AG09309 (cell line): ENCODE measurements around the gene TMEM236.

Experiments
- DNase-seq: peaks from one replicate; pipeline ENCODE4 v3.0.0-alpha.2; 2010; ENCODE audit warnings: low read depth
- H3K4me3 ChIP-seq: 2 replicates; pipeline ENCODE4 v1.5.1; 2011; ENCODE audit warnings: mild to moderate bottlenecking, low read depth, low read length, moderate library complexity; ENCODE audit not compliant: control insufficient read depth
- CTCF ChIP-seq: IDR thresholded peaks from 2 replicates; pipeline ENCODE4 v1.5.1; 2011; ENCODE audit warnings: mild to moderate bottlenecking, low read depth, low read length, inconsistent platforms; ENCODE audit not compliant: insufficient read depth, control insufficient read depth; ENCODE audit errors: missing control alignments

Gene TMEM236

GRCh38 chr10:17789396-17789795 lies 37.4 kb downstream of the TMEM236 start:
- DNase-seq = no peak
- TF ChIP-seq CTCF = no peak

GRCh38 chr10:17790651-17791050 lies 38.6 kb downstream of the TMEM236 start:
- H3K4me3 ChIP-seq = no peak overlapping the region
- no peak for TF ChIP-seq CTCF
- DNase-seq = no peak

More at GRCh38 chr10:17789396-17789795, 37.4 kb downstream of the TMEM236 start:
- no peak overlapping the region for H3K4me3 ChIP-seq

- H3K4me3 ChIP-seq = no peak overlapping the region
- no peak for DNase-seq
- TF ChIP-seq CTCF = no peak
Observed at GRCh38 chr10:17792991-17793390, 41.0 kb downstream of the TMEM236 start.

GRCh38 chr10:17793823-17794644 lies 42.0 kb downstream of the TMEM236 start:
- DNase-seq = no peak
- TF ChIP-seq CTCF = no peak
- no peak overlapping the region for H3K4me3 ChIP-seq

GRCh38 chr10:17795083-17795482 lies 43.1 kb downstream of the TMEM236 start:
- no peak for DNase-seq
- H3K4me3 ChIP-seq = no peak overlapping the region
- TF ChIP-seq CTCF = no peak

GRCh38 chr10:17795813-17796594 lies 44.0 kb downstream of the TMEM236 start:
- DNase-seq = no peak
- TF ChIP-seq CTCF = no peak
- no peak overlapping the region for H3K4me3 ChIP-seq
